Spleen (tissue), 11 donors: ENCODE measurements around the gene UPK3A. TPM values are rescaled to one million over a fixed set of nuclear protein-coding genes. Genes with fewer than 3 reads are reported as not detected.
"Not testable (repeated sequence)": the region's sequence is repeated elsewhere in the genome, so short reads cannot be mapped to it uniquely, and the experiment has no call there.

Experiments used
- DNase-seq: peaks from one replicate; pipeline ENCODE4 v3.0.0-alpha.2; 2020
- H3K27ac ChIP-seq, 8 donors: fragments of 200-600 bp; sonication (generic) in 7 of 8; 1 replicate in 4 of 8; 2 replicates in 4 of 8; pipeline versions ENCODE4 v1.5.0 to v1.8.0; 2016 to 2021; ENCODE audit warnings: inconsistent platforms in 4 of 8, mild to moderate bottlenecking in 4 of 8, moderate library complexity in 1 of 8
- H3K27me3 ChIP-seq, 7 donors: fragments of 200-600 bp; sonication (generic) in 6 of 7; replicated peaks in 1 of 7; 1 replicate in 4 of 7; 2 replicates in 3 of 7; pipeline versions ENCODE4 v1.5.0 to v1.8.0; 2016 to 2021; ENCODE audit warnings: inconsistent platforms in 3 of 7, mild to moderate bottlenecking in 1 of 7
- H3K36me3 ChIP-seq, 6 donors: fragments of 200-600 bp; sonication (generic) in 5 of 6; 1 replicate in 4 of 6; 2 replicates in 2 of 6; pipeline versions ENCODE4 v1.5.0 to v1.8.0; 2016 to 2021; ENCODE audit warnings: inconsistent platforms in 2 of 6
- H3K4me1 ChIP-seq, 6 donors: fragments of 200-600 bp; sonication (generic) in 5 of 6; 1 replicate in 3 of 6; 2 replicates in 3 of 6; pipeline versions ENCODE4 v1.5.0 to v1.8.0; 2016 to 2021; ENCODE audit warnings: inconsistent platforms in 3 of 6
- H3K4me3 ChIP-seq, 8 donors: fragments of 200-600 bp; sonication (generic) in 7 of 8; 1 replicate in 4 of 8; 2 replicates in 4 of 8; pipeline versions ENCODE4 v1.5.0 to v1.8.0; 2016 to 2021; ENCODE audit warnings: inconsistent platforms in 4 of 8, mild to moderate bottlenecking in 4 of 8, moderate library complexity in 2 of 8
- H3K9me3 ChIP-seq, 8 donors: fragments of 200-600 bp; sonication (generic) in 7 of 8; 1 replicate in 4 of 8; 2 replicates in 4 of 8; pipeline versions ENCODE4 v1.5.0 to v1.8.0; 2016 to 2021; ENCODE audit warnings: inconsistent platforms in 4 of 8
- CTCF ChIP-seq, 11 experiments: fragments of 200-600 bp in 7 of 11; fragments of 450-650 bp in 4 of 11; sonication (generic) in 4 of 11; IDR thresholded peaks in 8 of 11; conservative IDR thresholded peaks in 3 of 11; 1 replicate in 7 of 11; 2 replicates in 4 of 11; pipeline versions ENCODE4 v1.4.0 to v1.8.0; 2016 to 2021; ENCODE audit warnings: antibody characterized with exemption in 11 of 11, inconsistent platforms in 4 of 11, mild to moderate bottlenecking in 1 of 11
- POLR2A ChIP-seq, 3 donors: fragments of 450-650 bp; IDR thresholded peaks; one replicate each; pipeline ENCODE4 v1.5.1; 2017; ENCODE audit warnings: antibody characterized with exemption in 3 of 3, mild to moderate bottlenecking in 1 of 3
- POLR2AphosphoS5 ChIP-seq, 3 donors: sonication (generic); formaldehyde crosslinking; IDR thresholded peaks; one replicate each; pipeline ENCODE4 v1.5.1; 2017; ENCODE audit warnings: antibody characterized with exemption in 3 of 3
- WGBS, 5 donors: extraction: QIAGEN DNeasy Blood & Tissue Kit in 3 of 5; methylation state at CpG; one replicate each; pipeline versions ENCODE4 v1.1.5 to v1.1.7; 2013 to 2018; 5-methylcytosine and 5-hydroxymethylcytosine counted together
- intact Hi-C: fragments of 100-400 bp; cut with DNase I; formaldehyde crosslinking; loops from one replicate; pipeline ENCODE4 v1.15.0; 2023; ENCODE audit warnings: low total_unique reads
- polyA plus RNA-seq, 3 donors: library from polyadenylated mRNA; stranded (reverse); fragments of 200-250 nt; gene quantifications; one replicate each; pipeline ENCODE4 v1.2.1, GENCODE V29; 2013
- total RNA-seq, 7 donors: library from RNA; depleted of rRNA in 3 of 7; stranded (reverse); fragments of >200 nt in 3 of 7; fragmentation: NEBNext Ultra II Directional in 4 of 7; extraction: Animal tissue kit (Norgen Biotek cat#: 25700) in 4 of 7; gene quantifications; one replicate each; pipeline versions ENCODE4 v1.1.0 to v1.2.1, GENCODE V29; 2016 to 2021
- donor health status: healthy with polysubstance abuse.
- donor health status: DM: no; HTN: no; CAD: no; lungs with moderate emphysema.
- donor health status: DM: no; HTN: no; CAD: no.
- donor health status: Bipolar disorder and iron deficiency.
- donor health status: healthy.
- donor health status: DM: no; HTN: no; CAD: no.
- donor health status: DM: yes; HTN: yes; CAD: no.

Gene UPK3A
- total and polyA plus RNA-seq, 10 donors = 0.35 to 2.7 (median 1.4) TPM; not detected in 5

GRCh38 chr22:45251825-45252224, 32.9 kb upstream of the UPK3A start:
- H3K27ac ChIP-seq = peak overlapping the region in 1 of 8 donors; percentile 26
- no peak for TF ChIP-seq CTCF (IDR thresholded peaks at IDR 0.05 in 8 of 11, conservative IDR thresholded peaks at IDR 0.05 in 3 of 11)
- no peak for TF ChIP-seq POLR2A (IDR thresholded peaks at IDR 0.05)
- no peak for DNase-seq
- H3K36me3 ChIP-seq = no peaks in the 10 kb centered on the region
- intact Hi-C loops = no loop called here
- 59 to 82% (median 78%) methylated on average over 8 of the region's 8 CpGs for WGBS, 5 donors
- no peaks in the 10 kb centered on the region for H3K9me3 ChIP-seq
- no peaks in the 10 kb centered on the region for H3K27me3 ChIP-seq
- H3K4me3 ChIP-seq = no peak overlapping the region
- peaks cover 0 to 18% (median 9%) of the 10 kb centered on the region in 6 donors for H3K4me1 ChIP-seq

- no peaks in the 10 kb centered on the region for H3K9me3 ChIP-seq
- TF ChIP-seq POLR2A (IDR thresholded peaks at IDR 0.05) (no peak), POLR2AphosphoS5 (IDR thresholded peaks at IDR 0.05) (no peak), CTCF (IDR thresholded peaks at IDR 0.05 in 8 of 11, conservative IDR thresholded peaks at IDR 0.05 in 3 of 11) (no peak)
- peaks cover 0 to 13% (median 8%) of the 10 kb centered on the region in 6 donors for H3K4me1 ChIP-seq
- no peaks in the 10 kb centered on the region for H3K36me3 ChIP-seq
- peak overlapping the region in 1 of 8 donors; percentile 26 for H3K27ac ChIP-seq
- H3K27me3 ChIP-seq = no peaks in the 10 kb centered on the region
- DNase-seq = no peak
- no peak overlapping the region for H3K4me3 ChIP-seq
- WGBS, 5 donors = 85 to 94% (median 89%) methylated on average over 8 to 10 of the region's 10 CpGs
- intact Hi-C loops = no loop called here
These were observed 31.6 kb upstream of the UPK3A start for GRCh38 chr22:45253039-45253641.

- peaks cover 0 to under 1% (median 0%) of the 10 kb centered on the region in 6 donors for H3K4me1 ChIP-seq
- H3K36me3 ChIP-seq = no peaks in the 10 kb centered on the region
- no peaks in the 10 kb centered on the region for H3K9me3 ChIP-seq
- TF ChIP-seq CTCF (IDR thresholded peaks at IDR 0.05 in 8 of 11, conservative IDR thresholded peaks at IDR 0.05 in 3 of 11) (no peak), POLR2AphosphoS5 (IDR thresholded peaks at IDR 0.05) (no peak), POLR2A (IDR thresholded peaks at IDR 0.05) (no peak)
- no peak for DNase-seq
- H3K27ac ChIP-seq = peak overlapping the region in 4 of 8 donors; percentile 7 to 69 (median 56)
- intact Hi-C loops = no loop called here
- no peaks in the 10 kb centered on the region for H3K27me3 ChIP-seq
- no peak overlapping the region for H3K4me3 ChIP-seq
- WGBS, 5 donors = 75 to 89% (median 83%) methylated on average over 7 of the region's 7 CpGs
These were observed 30.4 kb upstream of the UPK3A start for GRCh38 chr22:45254388-45254787.

GRCh38 chr22:45254789-45255278, 29.9 kb upstream of the UPK3A start:
- TF ChIP-seq POLR2A (IDR thresholded peaks at IDR 0.05) (no peak), CTCF (IDR thresholded peaks at IDR 0.05 in 8 of 11, conservative IDR thresholded peaks at IDR 0.05 in 3 of 11) (no peak), POLR2AphosphoS5 (IDR thresholded peaks at IDR 0.05) (no peak)
- Histone ChIP-seq H3K36me3 (no peaks in the 10 kb centered on the region), H3K27me3 (no peaks in the 10 kb centered on the region), H3K27ac (peak overlapping the region in 4 of 8 donors; percentile 7 to 69 (median 56)), H3K9me3 (no peaks in the 10 kb centered on the region), H3K4me3 (no peak overlapping the region), H3K4me1 (no peaks in the 10 kb centered on the region)
- no peak for DNase-seq
- intact Hi-C loops = no loop called here
- WGBS, 5 donors = 75 to 85% (median 78%) methylated on average over 6 of the region's 6 CpGs

GRCh38 chr22:45257941-45258340, 26.8 kb upstream of the UPK3A start:
- H3K4me3 ChIP-seq, H3K27me3 ChIP-seq, H3K9me3 ChIP-seq, H3K36me3 ChIP-seq, H3K27ac ChIP-seq, DNase-seq, intact Hi-C loops: not testable (repeated sequence)
- 83 to 98% (median 98%) methylated on average over 3 to 4 of the region's 4 CpGs for WGBS, 5 donors
- H3K4me1 ChIP-seq = peaks cover 7 to 24% (median 19%) of the 10 kb centered on the region in 6 donors
